GM18505 (cell line): ENCODE results near the gene ENDOU.
A peak's percentile ranks its signal among the peaks of the same experiment; 100 is the strongest.

ENCODE experiments used
- ATAC-seq: cut with Tn5 transposase; IDR thresholded peaks from one replicate; pipeline ENCODE4 v1.9.1; 2021; ENCODE audit not compliant: unreplicated experiment
- POLR2A ChIP-seq: IDR thresholded peaks from 4 replicates; pipeline ENCODE4 v1.6.1; 2011; ENCODE audit warnings: borderline replicate concordance; ENCODE audit not compliant: insufficient read depth, insufficient read length; ENCODE audit errors: extremely low read depth

The ENDOU gene

DNA sequence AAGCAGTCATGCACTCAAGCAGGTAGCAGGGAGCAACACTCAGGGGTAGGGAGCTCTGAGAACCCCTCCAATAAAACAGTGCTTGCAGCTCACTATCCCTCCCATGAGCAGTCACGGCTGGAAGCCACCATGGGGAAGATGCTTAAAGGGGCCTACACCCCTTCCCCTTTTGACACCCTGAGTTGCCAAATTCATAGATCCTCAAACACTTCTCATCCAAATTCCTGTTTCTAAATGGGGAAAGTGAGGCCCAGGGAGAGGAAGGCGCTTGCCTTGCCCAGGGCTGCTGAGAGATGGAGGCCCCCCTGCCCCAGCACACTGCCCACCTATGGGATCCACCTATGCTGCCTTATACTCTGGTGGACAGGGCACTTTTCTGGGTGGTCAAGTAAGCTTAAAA is 7.2 kb upstream of the ENDOU start:
- no peak for TF ChIP-seq POLR2A
- ATAC-seq, result no peak

DNA sequence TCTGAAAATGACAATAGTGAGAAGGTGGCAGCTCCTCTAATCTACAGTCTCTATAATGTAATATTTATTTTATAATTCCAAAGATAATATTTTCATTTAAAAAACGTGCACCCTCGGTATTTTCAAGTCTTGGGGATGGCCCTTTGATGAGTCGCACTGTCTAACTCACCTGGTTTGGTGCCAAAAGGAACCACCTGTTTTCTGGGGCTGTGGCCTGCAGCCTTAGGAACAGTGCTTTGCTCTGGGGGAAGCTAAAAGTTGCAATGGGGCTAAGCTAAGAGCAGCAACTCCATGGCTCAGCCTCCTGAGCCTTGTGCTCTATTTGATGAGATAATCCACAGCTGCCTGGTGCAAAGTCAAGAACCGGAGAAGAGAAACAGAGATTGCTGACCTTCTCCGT is 6.4 kb upstream of the ENDOU start:
- no peak for TF ChIP-seq POLR2A
- ATAC-seq, result no peak

DNA sequence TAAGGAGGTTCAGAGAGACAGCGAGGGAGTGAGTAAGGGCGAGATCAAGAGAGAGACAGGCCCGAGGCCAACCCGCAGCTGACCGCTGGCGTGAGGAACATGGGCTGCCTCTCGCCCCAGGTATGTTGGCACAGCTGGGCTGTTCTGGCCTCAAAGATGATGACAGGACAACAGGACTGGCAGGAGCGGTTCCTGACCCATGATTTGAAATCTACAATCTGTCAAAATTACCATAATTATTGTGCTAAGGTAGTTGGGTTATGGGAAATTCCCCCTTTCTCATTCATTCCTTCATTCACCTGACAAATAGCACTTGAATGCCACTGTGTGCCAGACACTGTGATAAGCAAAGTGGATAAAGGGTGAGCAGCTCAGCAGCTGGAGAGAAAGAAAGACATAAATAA is 5.1 kb upstream of the ENDOU start:
- ATAC-seq, result no peak
- no peak for TF ChIP-seq POLR2A

DNA sequence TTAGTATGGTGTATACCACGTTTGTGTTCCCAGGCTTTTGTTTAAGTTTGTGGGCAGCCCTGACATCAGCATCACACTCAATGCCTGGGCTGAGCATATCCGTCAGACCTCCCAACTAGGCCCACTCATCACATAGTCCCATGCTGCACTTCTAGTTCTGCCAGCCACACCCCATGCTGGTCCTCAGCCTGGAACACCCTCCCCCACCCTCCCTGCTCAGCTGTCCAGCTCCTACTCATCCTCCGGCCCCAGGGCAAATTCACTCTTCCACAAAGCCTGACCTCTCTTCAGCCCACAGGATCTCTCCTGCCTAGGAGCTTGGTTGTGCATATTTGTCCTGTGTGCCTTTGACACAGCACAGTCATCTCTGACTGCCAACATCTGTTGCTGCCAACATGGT is 3.9 kb upstream of the ENDOU start:
- TF ChIP-seq POLR2A, result no peak
- no peak for ATAC-seq

DNA sequence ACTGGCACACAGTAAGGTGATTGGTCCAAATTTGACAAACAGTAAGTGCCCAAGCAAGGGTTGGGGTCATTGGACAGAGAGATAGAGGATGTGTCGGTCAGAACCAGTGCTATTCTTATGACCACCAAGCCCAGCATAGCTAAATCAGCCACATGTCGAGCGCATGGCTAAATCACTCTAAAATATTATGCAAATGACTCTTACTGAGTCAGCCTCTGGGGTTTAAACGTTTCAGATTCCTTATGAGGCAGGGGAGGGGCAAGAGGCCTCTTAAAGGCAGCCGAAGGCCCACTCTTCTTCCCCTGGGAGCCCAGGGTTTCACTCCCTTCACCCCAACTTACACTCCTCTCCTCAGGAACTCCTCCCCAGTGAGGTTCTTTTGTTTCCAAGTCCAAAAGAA is 603 bp upstream of the ENDOU start:
- peak; percentile 61 for ATAC-seq
- no peak for TF ChIP-seq POLR2A

DNA sequence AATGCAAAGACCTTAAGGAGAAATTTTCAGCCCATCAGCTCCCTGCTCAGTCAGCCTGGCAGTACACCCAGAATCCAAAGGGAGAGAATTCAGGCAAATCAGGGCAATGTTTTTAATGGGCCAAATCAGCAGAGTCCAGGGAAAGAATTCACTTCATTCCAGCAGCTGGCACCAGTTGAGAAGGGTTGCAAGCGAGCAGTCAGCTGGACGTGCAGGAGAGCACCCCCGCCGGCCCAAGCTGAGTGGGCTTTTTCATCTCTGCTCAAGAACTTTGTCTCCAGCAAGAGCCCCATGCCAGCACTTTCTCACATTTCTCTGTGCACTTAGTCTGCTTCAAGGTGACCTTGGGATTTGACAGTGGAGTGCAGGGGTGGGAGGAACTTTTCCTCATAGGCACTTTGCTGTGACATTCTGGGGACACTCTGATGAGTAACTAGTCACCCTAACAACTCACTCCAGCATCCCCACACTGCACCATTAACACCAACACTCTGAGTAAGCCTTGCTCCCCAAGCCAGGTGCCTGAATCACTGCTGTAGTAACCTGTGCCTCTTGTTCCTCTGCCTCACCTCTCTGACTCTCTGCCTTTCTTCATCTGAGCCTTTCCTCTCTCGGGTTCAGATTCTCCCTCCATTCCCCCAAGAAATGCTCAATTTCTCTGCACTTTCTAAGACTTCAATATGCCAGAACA is 2.2 kb downstream of the ENDOU start:
- no peak for TF ChIP-seq POLR2A
- ATAC-seq, result no peak

DNA sequence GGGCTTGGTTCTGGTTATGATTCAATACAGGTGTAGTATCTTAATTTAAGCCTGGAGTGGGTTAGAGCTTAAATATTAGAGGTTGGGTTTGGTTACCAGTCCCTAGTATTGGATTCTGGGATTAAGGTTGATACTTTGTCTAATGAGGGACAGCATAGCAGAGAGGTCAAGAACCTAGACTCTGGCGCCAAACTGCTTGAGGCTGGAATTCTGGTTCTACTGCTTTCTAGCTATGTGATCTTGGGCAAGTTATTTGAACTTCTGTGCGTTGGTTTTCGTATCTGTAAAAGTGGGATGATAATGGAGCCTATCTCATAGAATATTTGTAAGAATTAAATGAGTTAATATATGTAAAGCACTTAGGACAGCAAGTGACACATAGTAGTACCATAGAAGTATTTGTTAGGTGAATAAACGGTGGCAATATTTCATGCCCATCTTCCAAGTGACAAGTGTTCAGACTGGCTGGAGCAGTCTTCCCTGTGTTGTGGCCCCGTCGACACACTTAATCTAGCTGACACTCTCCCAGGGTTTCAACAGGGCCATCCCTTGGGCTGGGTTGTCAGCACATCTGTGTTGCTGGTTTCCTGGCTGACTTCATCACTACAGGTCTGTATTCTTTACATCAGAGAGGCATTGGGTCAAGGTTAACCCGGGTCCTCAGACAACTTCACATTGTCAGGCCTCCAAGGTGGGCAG is 3.0 kb downstream of the ENDOU start:
- ATAC-seq, result no peak
- no peak for TF ChIP-seq POLR2A

DNA sequence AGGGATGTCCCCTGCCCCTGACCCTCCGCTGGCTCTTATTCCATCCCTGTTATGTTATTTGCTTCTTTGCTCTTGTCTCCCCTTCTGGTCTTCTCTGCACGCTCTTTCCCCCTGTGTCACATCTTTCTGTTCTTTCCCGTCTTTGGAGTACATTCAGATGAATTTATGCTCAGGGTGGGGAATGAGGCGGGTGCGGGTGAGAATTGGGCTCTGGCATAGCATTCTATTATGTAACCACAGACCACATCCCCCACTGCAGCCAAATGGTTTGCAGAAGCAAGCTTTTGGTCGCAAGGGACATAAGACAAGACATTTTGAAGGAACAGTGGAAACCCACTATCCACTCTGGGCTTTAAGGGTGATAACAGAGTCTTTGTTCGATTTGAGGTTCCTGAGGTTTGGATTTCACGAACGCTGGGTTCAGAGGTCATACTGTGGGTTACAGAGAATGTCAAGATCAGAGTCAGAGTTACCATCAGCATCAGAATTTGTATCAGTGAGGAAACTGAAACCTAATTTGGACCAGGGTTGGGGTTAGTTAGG is 3.8 kb downstream of the ENDOU start:
- ATAC-seq, result no peak
- TF ChIP-seq POLR2A, result no peak

DNA sequence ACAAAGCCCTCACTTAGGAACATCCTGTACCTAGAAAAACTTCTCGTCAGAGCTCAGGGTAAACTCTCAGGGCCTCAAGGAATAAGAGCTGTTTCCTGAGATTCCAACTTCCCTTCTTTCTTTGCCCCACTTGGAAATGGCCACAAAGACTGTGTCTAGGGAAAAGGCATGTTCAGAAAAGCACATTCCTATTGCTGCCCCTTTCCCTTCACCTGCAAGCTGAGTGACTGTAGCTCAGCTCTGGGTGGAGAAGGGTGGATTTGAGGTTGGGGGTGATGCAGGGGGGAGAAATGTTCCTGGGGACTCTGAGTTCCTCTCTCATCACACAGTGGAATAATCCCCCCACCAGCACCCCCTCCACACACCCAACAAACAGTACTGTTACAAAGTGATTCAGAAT is 6.8 kb downstream of the ENDOU start:
- no peak for ATAC-seq
- TF ChIP-seq POLR2A, result no peak

DNA sequence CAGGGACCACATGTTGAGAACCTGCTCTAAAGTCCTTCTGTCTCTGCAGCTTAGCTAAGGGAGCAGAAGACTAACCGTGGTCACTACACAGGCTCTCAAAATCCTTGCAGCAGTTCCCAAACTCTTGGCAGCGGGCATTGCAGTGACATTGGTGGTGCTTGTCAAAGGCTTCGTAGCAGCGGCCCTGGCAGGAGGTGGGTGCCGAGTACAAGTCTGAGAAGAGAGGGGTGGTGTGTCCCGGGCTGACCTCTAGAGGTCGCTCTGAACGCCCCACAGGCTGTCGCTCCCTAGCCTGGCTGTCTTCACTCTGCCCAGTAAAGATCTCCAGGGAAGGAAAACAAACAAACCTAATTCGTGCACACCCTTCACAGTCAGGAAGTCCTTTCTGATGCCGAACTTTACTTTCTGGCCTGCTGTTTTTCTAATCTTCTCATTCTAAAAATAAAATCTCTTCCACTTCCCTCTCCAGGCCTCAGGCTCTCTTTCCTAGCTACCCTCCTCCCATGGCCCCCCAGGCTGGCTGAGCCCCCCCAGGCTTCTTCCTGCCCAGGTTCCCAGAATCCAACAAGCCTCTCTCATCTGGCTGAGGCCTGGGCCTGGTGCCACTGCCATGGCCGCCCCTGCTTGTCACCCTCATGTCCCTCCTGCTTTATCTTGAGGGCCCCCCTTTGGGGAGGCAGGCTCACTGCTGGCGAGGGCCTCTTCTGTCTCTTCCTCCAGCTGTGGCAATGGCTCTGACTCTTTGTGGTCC is 7.7 kb downstream of the ENDOU start:
- no peak for ATAC-seq
- no peak for TF ChIP-seq POLR2A

DNA sequence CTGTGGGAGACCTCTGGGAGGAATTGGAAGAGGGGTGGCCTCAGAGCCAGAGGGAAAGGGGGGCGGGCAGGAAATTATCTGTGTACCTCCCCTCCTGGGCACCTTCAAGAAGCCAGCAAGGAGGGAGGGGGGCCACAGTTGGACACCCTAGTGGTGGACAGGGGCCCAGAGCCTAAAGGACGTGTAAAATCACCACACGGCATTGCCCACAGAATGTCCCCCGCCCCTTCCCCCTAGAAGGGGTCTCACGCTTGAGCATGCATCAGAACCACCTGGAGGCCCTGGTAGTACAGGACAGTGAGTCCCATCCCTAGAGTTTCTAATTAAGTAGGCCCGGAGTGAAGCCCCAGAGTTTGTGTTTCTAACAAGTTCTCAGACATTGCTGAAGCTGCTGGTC is 8.2 kb downstream of the ENDOU start:
- no peak for ATAC-seq
- no peak for TF ChIP-seq POLR2A

DNA sequence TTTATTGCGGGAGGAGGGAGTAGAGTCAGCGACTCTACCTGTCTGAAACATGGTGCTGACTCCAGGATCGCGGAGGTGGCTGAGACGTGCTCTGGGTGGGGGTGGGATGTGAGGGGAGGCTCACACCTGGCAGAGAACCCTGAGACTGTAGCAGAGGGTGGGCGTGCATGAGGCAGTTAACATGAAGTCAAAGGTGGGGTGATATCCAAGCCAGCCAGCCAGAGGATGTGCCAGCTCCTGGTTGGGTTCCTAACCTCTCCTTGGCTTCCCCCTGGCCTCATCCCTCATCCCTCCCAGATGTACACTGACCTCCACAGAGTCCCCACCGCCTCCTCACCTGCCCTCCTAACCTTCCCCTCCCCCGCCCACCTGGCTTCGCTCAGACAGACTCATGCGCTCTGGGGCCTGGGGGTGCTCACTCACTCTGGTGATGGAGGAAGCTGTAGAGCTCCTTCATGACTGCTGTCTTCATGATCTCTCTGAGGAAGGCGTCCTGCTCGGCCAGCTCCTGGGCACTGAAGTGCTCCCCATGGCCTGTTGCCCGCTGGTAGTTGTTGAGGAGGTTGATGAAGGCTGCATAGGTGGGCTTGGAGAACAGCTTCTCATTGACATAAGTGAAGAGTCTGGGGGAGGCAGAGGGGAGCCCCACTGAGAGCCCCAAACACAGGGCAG is 9.3 kb downstream of the ENDOU start:
- TF ChIP-seq POLR2A, result no peak
- no peak for ATAC-seq

DNA sequence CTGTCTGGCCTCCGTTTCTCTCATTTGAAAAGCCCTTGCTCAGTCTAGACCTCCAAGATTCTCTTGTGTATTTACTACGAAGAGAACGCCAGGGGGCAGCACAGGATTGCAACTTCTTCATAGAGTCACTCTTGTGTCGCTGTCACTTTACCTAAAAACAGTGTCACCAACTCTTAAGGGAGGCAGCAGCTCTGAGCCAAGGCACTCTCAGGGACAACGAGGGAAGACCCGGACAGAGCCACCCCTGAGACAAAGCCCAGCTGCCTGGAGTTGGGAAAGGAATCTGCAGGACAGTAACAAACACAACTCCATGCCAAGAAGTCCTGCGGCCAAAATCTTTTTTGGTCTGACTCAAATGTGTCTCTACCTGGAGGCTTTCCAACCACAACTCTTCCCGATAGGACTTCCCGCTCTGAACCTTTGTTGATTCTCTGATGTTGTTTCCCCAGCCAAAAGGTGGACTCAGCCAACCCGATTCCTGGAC is 9.9 kb downstream of the ENDOU start:
- peak; percentile 52 for ATAC-seq
- no peak for TF ChIP-seq POLR2A

DNA sequence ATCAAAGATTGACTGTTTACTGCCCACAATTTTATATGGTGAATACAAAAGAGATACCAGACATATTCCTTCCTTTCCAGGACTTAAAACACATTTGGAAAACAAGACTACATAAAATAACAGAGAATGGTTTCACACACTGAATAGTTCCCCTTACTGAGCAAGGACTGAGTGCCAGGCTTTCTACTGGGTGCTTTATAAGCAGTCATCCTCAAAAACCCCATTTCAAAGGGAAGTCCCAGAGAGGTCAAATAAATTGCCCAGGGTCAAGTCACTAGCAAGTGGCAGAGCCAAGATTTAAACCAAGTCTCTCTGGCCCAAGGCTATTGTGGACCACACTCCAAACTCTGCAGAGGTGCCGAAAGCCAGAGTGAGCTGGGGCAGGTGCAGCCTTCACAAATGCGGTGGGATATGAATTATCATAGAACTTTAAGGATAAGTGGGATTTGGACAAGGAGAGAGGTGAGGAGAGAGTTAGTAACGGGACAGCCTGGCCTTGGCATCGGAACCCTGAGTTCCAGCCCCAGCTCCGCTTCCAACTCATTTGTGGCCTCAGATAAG is 10.4 kb downstream of the ENDOU start:
- TF ChIP-seq POLR2A, result no peak
- ATAC-seq, result no peak

DNA sequence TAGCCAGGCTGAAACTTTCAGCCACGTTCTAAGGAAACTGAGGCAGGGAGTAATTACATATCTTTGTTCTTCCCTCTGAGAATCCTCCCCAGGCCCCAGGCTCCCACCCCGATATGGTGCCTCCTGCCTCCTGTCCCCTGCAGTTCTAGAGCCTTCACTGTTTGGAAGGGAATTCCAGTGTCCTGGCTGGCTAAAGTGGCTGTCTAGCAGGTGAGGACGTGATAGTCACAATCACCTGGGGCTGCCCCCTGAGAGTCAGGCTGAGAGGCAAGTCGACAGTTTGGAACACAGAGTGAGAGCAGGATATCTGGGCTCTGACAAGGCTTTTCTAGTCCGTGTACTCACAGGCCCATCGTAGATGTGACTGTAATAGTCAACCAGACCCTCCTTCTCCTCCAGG is 13.1 kb downstream of the ENDOU start:
- TF ChIP-seq POLR2A, result no peak
- ATAC-seq, result no peak
